ENCODE measurements around the gene WDFY4.

GRCh38 chr10:48771234-48771633, 86.6 kb downstream of the WDFY4 start:
- no peak for TF ChIP-seq CTCF (IDR thresholded peaks at IDR 0.05; ENCODE audit: insufficient read depth, low read length, poor library complexity, severe bottlenecking)
- no peak for TF ChIP-seq EZH2phosphoT487 (conservative IDR thresholded peaks at IDR 0.05; ENCODE audit: low read length)
